Gastroesophageal sphincter (tissue), 4 donors: ENCODE results near the gene SLC9C1. TPM values are rescaled to one million over a fixed set of nuclear protein-coding genes. Genes with fewer than 3 reads are reported as not detected.

Experiments
- ATAC-seq: fragments of 150-250 bp; one replicate; pipeline ENCODE4 v1.9.1; 2016; ENCODE audit warnings: mild to moderate bottlenecking, moderate library complexity
- H3K27ac ChIP-seq, 4 donors: fragments of 200-600 bp; sonication (generic) in 3 of 4; 1 replicate in 3 of 4; 2 replicates in 1 of 4; pipeline ENCODE4 v1.5.1; 2016 to 2019
- H3K27me3 ChIP-seq: fragments of 200-600 bp; sonication (generic); one replicate; pipeline ENCODE4 v1.5.1; 2019
- H3K36me3 ChIP-seq, 2 donors: fragments of 200-600 bp; sonication (generic); one replicate each; pipeline ENCODE4 v1.5.1; 2019; ENCODE audit warnings: control low read depth in 1 of 2
- H3K4me1 ChIP-seq, 3 donors: fragments of 200-600 bp; sonication (generic); 1 replicate in 2 of 3; 2 replicates in 1 of 3; pipeline ENCODE4 v1.5.1; 2016 to 2019; ENCODE audit warnings: control low read depth in 2 of 3
- H3K4me3 ChIP-seq, 2 donors: fragments of 200-600 bp; sonication (generic); one replicate each; pipeline ENCODE4 v1.5.1; 2019; ENCODE audit warnings: mild to moderate bottlenecking in 1 of 2, moderate library complexity in 1 of 2
- H3K9me3 ChIP-seq, 3 donors: fragments of 200-600 bp; sonication (generic); one replicate each; pipeline ENCODE4 v1.5.1; 2017 to 2019; ENCODE audit warnings: control low read depth in 2 of 3
- EP300 ChIP-seq: sonication (generic); formaldehyde crosslinking; IDR thresholded peaks from one replicate; pipeline ENCODE4 v1.6.1; 2017; ENCODE audit warnings: antibody characterized with exemption, mild to moderate bottlenecking
- POLR2A ChIP-seq, 2 donors: fragments of 450-650 bp; IDR thresholded peaks; one replicate each; pipeline ENCODE4 v1.6.1; 2017; ENCODE audit warnings: antibody characterized with exemption in 2 of 2, mild to moderate bottlenecking in 2 of 2, moderate library complexity in 1 of 2
- POLR2AphosphoS5 ChIP-seq: sonication (generic); formaldehyde crosslinking; IDR thresholded peaks from one replicate; pipeline ENCODE4 v1.6.1; 2017; ENCODE audit warnings: antibody characterized with exemption
- WGBS, 2 donors: methylation state at CpG; one replicate each; pipeline ENCODE4 v1.1.5; 2018; ENCODE audit warnings: low coverage in 1 of 2; 5-methylcytosine and 5-hydroxymethylcytosine counted together
- total RNA-seq, 4 donors: library from RNA; depleted of rRNA; stranded (reverse); fragments of >200 nt; gene quantifications; one replicate each; pipeline ENCODE4 v1.1.0, GENCODE V29; 2016
- TF ChIP-seq, protein P1 (sequence below), 4 experiments: fragments of 200-600 bp in 2 of 4; fragments of 450-650 bp in 2 of 4; sonication (generic) in 1 of 4; IDR thresholded peaks; one replicate each; pipeline ENCODE4 v1.5.1; 2017 to 2019; ENCODE audit warnings: antibody characterized with exemption in 4 of 4, mild to moderate bottlenecking in 2 of 4, moderate library complexity in 2 of 4

SLC9C1 gene
- total RNA-seq, 4 donors from 2014 or later, result 0.15 TPM; not detected in 3

DNA sequence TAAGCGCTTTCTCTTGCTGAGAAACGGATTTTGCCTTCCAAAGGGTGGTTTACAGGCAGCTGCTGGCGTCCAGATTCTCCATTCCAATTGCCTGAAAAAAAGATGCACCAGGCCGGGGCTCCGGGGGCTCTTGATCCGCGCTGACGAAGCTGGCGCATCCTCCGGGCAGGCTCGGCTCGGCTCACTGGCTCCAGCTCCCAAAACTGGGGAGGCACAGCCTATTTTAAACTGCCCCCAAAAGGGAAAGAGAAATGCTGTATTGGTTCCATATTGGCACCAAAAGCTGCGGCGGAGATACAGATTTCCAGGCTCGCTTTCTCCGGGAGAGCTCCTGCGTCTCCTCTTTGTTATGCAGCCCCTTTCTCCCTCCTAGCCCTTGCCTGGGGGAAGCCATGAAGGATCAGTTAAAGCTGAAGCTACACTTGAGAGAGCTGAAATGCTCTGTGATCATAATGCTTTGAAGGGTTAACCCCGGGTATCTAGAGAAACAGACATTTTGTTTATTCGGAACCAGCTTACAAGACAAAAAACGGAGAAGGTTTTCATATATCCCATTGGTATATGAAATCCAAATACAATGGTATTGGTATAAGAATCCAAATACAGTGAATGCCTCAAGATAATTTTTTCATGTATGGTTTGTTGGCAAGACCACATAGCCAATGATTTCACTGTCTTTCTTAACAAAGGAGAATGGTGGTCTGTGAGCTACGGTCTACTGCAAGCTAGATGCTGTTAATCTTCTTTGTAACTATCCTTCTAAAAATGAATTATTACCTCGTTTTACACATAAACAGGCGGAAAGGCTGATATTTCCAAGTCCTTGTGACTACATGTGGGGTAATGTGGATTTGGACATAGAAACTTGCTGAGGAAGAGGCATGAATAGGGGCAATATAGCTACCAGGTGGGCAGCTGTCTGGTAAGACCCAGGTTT is 39.6 kb upstream of the SLC9C1 start:
- TF ChIP-seq, protein P1, sequence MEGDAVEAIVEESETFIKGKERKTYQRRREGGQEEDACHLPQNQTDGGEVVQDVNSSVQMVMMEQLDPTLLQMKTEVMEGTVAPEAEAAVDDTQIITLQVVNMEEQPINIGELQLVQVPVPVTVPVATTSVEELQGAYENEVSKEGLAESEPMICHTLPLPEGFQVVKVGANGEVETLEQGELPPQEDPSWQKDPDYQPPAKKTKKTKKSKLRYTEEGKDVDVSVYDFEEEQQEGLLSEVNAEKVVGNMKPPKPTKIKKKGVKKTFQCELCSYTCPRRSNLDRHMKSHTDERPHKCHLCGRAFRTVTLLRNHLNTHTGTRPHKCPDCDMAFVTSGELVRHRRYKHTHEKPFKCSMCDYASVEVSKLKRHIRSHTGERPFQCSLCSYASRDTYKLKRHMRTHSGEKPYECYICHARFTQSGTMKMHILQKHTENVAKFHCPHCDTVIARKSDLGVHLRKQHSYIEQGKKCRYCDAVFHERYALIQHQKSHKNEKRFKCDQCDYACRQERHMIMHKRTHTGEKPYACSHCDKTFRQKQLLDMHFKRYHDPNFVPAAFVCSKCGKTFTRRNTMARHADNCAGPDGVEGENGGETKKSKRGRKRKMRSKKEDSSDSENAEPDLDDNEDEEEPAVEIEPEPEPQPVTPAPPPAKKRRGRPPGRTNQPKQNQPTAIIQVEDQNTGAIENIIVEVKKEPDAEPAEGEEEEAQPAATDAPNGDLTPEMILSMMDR (IDR thresholded peaks at IDR 0.05), result no peak
- TF ChIP-seq POLR2A (IDR thresholded peaks at IDR 0.05) (no peak), POLR2AphosphoS5 (no peak), EP300 (no peak)
- ATAC-seq, result peak; percentile 60
- H3K36me3 ChIP-seq, result no peaks in the 10 kb centered on the region
- H3K4me1 ChIP-seq, result peaks cover 0 to 19% (median 0%) of the 10 kb centered on the region in 3 donors
- WGBS, 2 donors, result 16 to 21% methylated on average over 6 to 7 of the region's 23 CpGs
- H3K4me3 ChIP-seq, result peak overlapping the region; percentile 63 to 89
- peaks cover 5% of the 10 kb centered on the region for H3K27me3 ChIP-seq
- no peaks in the 10 kb centered on the region for H3K9me3 ChIP-seq
- peak overlapping the region; percentile 68 to 90 (median 82) for H3K27ac ChIP-seq

DNA sequence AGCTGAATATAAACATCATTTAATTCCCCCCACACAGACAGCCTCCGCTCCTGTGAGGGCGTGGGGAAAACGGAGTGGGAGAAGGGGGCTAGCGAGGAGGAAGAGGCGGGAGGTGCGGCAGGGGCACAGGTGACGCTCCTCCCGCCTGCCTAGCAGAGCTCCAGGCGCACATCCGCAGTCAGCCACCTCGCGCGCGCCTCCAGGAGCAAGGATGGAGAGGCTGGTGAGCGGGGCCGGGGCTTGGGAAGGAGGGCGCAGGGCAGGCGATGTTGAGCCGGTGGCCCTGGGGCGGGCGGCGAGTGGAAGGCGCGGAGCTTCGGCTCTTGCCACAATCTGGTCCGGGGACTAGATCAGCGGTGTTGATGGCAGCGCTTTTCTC is 39.0 kb upstream of the SLC9C1 start, which contains the start of gene CD200:
Gene CD200, plus strand, starts transcription at position 155 of the 379 bp plus-strand sequence. Its CDS starts 57 bp downstream, at position 212.
- no peak for TF ChIP-seq EP300
- TF ChIP-seq POLR2A (IDR thresholded peaks at IDR 0.05), result peak; percentile 31 to 42
- peak; percentile 70 for TF ChIP-seq POLR2AphosphoS5
- TF ChIP-seq, protein P1 (IDR thresholded peaks at IDR 0.05), result peak in 3 of 4 experiments; percentile 23 to 38 (median 24)
- H3K4me1 ChIP-seq, result peaks cover 0 to 19% (median 0%) of the 10 kb centered on the region in 3 donors
- 0 to 5% methylated on average over 3 to 4 of the region's 28 CpGs for WGBS, 2 donors
- no peaks in the 10 kb centered on the region for H3K36me3 ChIP-seq
- H3K27ac ChIP-seq, result peak within 1 kb of the TSS; percentile 68 to 90 (median 82)
- peak within 1 kb of the TSS; percentile 63 to 89 for H3K4me3 ChIP-seq
- H3K27me3 ChIP-seq, result peaks cover 5% of the 10 kb centered on the region
- peak; percentile 79 for ATAC-seq
- H3K9me3 ChIP-seq, result no peaks in the 10 kb centered on the region

DNA sequence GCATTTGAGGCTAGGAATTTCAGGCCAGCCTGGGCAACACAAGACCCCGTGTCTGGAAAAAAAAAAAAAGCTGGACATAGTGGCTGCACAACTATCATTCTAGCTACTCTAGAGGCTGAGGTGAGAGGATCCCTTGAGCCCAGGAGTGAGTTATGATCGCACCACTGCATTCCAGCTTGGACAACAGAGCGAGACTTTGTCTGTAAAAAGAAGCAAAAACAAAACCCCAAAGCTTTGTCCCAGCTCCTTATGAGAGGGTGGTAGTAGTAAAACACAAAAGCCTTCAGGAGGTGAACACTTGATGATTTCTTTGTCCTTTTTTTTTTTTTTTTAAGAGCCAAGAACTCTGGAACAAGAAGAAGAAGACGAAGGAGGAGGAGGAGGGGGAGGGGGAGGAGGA is 37.8 kb upstream of the SLC9C1 start:
- TF ChIP-seq, protein P1 (IDR thresholded peaks at IDR 0.05), result no peak
- TF ChIP-seq POLR2AphosphoS5, result no peak
- TF ChIP-seq EP300, result no peak
- no peak for TF ChIP-seq POLR2A (IDR thresholded peaks at IDR 0.05)
- Histone ChIP-seq H3K9me3 (no peaks in the 10 kb centered on the region), H3K27ac (no peak overlapping the region), H3K36me3 (no peaks in the 10 kb centered on the region), H3K4me1 (peaks cover 0 to 19% (median 0%) of the 10 kb centered on the region in 3 donors), H3K27me3 (peaks cover 5% of the 10 kb centered on the region), H3K4me3 (no peak overlapping the region)
- WGBS, 2 donors, result 100% methylated on average over 1 to 2 of the region's 4 CpGs
- no peak for ATAC-seq

DNA sequence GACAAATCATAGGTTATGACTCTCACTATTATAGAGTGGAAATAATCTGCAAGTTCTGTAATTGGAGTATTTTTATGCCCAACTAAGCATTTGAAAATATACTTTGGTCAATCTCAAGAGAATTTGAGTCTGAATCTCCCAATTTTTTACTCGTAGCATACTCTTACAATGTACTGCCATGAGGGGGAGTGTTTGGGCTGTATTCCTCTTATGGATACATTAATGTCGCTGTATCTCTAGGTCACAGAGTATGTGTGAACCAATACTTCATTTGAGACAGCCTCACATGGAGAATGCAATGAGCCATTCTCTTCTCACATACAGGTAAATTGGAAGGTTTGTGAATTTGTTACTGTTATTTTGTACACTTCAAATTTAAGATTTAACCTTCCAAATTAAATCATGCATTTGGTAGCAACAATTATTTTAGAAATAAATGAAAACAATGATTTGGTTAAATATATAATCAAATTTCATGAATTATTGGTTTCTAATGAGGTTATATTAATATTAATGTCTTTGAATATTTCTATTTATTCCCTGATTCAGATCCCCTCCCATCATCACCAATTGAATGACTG is 33.4 kb upstream of the SLC9C1 start:
- Histone ChIP-seq H3K27ac (no peak overlapping the region), H3K36me3 (no peaks in the 10 kb centered on the region), H3K4me3 (no peak overlapping the region), H3K27me3 (no peaks in the 10 kb centered on the region), H3K9me3 (no peaks in the 10 kb centered on the region), H3K4me1 (peaks cover 0 to 3% (median 0%) of the 10 kb centered on the region in 3 donors)
- ATAC-seq, result peak; percentile 69
- TF ChIP-seq POLR2A (IDR thresholded peaks at IDR 0.05) (no peak), EP300 (no peak)
- TF ChIP-seq, protein P1 (IDR thresholded peaks at IDR 0.05), result peak; percentile 27 to 69 (median 62)
- WGBS, 2 donors, result 0 to 6% methylated on average over 2 of the region's 2 CpGs
